ENCODE data around the gene RHOB.

GRCh38 chr2:20398956-20399567 lies 47.8 kb upstream of the RHOB start:
- TF ChIP-seq RXRA (IDR thresholded peaks at IDR 0.05) (no peak), TAF1 (conservative IDR thresholded peaks at IDR 0.05) (no peak), RAD21 (IDR thresholded peaks at IDR 0.05) (no peak), YY1 (IDR thresholded peaks at IDR 0.05) (no peak)
- TF ChIP-seq, protein P1, sequence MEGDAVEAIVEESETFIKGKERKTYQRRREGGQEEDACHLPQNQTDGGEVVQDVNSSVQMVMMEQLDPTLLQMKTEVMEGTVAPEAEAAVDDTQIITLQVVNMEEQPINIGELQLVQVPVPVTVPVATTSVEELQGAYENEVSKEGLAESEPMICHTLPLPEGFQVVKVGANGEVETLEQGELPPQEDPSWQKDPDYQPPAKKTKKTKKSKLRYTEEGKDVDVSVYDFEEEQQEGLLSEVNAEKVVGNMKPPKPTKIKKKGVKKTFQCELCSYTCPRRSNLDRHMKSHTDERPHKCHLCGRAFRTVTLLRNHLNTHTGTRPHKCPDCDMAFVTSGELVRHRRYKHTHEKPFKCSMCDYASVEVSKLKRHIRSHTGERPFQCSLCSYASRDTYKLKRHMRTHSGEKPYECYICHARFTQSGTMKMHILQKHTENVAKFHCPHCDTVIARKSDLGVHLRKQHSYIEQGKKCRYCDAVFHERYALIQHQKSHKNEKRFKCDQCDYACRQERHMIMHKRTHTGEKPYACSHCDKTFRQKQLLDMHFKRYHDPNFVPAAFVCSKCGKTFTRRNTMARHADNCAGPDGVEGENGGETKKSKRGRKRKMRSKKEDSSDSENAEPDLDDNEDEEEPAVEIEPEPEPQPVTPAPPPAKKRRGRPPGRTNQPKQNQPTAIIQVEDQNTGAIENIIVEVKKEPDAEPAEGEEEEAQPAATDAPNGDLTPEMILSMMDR (IDR thresholded peaks at IDR 0.05; ENCODE audit: low read depth, low read length, missing input control): no peak
- TF ChIP-seq, protein P2, sequence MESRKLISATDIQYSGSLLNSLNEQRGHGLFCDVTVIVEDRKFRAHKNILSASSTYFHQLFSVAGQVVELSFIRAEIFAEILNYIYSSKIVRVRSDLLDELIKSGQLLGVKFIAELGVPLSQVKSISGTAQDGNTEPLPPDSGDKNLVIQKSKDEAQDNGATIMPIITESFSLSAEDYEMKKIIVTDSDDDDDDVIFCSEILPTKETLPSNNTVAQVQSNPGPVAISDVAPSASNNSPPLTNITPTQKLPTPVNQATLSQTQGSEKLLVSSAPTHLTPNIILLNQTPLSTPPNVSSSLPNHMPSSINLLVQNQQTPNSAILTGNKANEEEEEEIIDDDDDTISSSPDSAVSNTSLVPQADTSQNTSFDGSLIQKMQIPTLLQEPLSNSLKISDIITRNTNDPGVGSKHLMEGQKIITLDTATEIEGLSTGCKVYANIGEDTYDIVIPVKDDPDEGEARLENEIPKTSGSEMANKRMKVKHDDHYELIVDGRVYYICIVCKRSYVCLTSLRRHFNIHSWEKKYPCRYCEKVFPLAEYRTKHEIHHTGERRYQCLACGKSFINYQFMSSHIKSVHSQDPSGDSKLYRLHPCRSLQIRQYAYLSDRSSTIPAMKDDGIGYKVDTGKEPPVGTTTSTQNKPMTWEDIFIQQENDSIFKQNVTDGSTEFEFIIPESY (IDR thresholded peaks at IDR 0.05): no peak

All from liver (tissue), 3 donors.